ENCODE measurements around the gene FSIP1. TPM values are rescaled to one million over a fixed set of nuclear protein-coding genes. Genes with fewer than 3 reads are reported as not detected.

The FSIP1 gene
- total RNA-seq, 1 donor from 2014 or later = 0.53 TPM

DNA sequence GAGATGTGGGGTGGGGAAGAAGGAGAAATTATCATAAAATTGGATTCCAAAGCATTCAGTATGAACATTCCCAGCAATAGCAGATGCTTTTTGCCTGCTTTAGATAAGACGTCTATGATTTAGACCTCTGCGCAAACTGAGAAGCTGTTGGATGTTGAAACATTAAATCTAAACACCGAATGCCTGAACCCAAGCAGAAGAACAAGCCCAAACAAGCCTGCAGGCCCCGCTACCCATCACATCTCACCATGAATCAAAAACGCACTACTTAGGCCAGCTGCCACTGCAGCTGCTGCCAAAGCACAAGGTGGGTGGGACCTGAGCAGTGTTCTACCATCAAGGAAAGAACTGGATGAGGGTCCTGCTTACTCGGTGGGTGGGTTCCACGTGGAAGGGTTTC is 226.2 kb downstream of the FSIP1 start:
- Mint-ChIP-seq H3K36me3 (ENCODE audit: low read depth) (no peaks in the 10 kb centered on the region), H3K9me3 (no peaks in the 10 kb centered on the region), H3K4me3 (no peak overlapping the region), H3K27ac (no peak overlapping the region), H3K4me1 (no peaks in the 10 kb centered on the region), H3K27me3 (peaks cover 7% of the 10 kb centered on the region)
- DNase-seq (no peak), ATAC-seq (ENCODE audit: low read depth) (no peak)
- ChIA-PET POLR2A (no interaction called here), CTCF (no interaction called here)
- intact Hi-C loops (cut with micrococcal nuclease) = no loop called here
- TF ChIP-seq, protein P1, sequence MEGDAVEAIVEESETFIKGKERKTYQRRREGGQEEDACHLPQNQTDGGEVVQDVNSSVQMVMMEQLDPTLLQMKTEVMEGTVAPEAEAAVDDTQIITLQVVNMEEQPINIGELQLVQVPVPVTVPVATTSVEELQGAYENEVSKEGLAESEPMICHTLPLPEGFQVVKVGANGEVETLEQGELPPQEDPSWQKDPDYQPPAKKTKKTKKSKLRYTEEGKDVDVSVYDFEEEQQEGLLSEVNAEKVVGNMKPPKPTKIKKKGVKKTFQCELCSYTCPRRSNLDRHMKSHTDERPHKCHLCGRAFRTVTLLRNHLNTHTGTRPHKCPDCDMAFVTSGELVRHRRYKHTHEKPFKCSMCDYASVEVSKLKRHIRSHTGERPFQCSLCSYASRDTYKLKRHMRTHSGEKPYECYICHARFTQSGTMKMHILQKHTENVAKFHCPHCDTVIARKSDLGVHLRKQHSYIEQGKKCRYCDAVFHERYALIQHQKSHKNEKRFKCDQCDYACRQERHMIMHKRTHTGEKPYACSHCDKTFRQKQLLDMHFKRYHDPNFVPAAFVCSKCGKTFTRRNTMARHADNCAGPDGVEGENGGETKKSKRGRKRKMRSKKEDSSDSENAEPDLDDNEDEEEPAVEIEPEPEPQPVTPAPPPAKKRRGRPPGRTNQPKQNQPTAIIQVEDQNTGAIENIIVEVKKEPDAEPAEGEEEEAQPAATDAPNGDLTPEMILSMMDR (IDR thresholded peaks at IDR 0.05) = no peak

DNA sequence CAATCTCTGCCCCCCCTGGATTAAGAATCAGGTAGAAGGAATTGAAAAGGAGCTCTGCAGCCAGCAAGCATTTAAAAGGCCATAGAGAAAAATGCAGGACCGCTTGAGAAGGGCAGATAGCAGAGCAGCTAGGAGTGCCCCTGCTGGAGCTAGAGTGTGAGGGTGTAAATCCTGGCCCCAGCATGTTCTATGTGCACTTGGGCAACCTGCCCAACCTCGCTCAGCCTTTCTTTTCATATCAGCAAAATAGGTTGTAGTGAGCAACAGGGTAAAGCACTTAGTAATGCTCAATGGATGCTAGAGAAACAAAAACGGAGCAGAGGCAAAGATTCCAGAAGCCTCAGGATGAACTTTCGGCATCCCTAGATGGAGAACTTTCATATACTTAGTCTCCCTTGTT is 226.8 kb downstream of the FSIP1 start:
- DNase-seq = no peak
- Mint-ChIP-seq H3K36me3 (ENCODE audit: low read depth) (no peaks in the 10 kb centered on the region), H3K4me1 (no peaks in the 10 kb centered on the region), H3K27me3 (peaks cover 7% of the 10 kb centered on the region), H3K27ac (no peak overlapping the region), H3K9me3 (no peaks in the 10 kb centered on the region), H3K4me3 (no peak overlapping the region)
- CTCF ChIA-PET = no interaction called here
- TF ChIP-seq, protein P1 (IDR thresholded peaks at IDR 0.05) = no peak
- intact Hi-C loops (cut with micrococcal nuclease) = no loop called here
- no peak for ATAC-seq (ENCODE audit: low read depth)
- POLR2A ChIA-PET = no interaction called here

DNA sequence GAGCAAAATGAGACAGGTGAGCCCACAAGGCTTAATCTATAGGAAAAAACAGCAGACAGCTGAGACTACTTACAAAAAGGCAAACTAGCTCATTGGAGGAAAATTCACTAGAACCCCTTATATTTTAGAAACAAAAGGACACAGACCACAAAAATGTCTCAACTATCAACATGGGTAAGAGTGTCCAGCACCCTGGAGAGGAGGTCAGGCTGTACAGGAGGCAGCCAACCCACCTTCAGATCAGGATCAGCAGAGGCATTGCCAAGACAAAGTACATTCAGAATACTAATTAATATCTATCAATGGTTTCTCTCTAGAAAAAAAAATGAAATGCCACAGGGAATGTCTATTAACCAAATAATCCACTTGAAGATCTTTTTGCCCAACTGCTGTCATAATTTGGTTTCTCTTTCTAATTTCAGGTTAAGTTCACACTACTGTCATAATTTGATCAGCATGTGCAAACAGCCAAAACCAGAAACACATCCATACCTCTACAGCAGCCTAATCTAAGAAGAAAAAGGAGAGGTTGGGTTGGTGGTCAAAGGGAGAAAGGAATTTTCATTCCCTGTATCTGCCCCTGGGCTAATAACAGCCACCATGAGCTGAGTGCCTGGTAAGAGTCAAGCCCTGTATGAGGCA is 227.8 kb downstream of the FSIP1 start:
- intact Hi-C loops (cut with micrococcal nuclease) = no loop called here
- CTCF ChIA-PET = no interaction called here
- no peak for ATAC-seq (ENCODE audit: low read depth)

DNA sequence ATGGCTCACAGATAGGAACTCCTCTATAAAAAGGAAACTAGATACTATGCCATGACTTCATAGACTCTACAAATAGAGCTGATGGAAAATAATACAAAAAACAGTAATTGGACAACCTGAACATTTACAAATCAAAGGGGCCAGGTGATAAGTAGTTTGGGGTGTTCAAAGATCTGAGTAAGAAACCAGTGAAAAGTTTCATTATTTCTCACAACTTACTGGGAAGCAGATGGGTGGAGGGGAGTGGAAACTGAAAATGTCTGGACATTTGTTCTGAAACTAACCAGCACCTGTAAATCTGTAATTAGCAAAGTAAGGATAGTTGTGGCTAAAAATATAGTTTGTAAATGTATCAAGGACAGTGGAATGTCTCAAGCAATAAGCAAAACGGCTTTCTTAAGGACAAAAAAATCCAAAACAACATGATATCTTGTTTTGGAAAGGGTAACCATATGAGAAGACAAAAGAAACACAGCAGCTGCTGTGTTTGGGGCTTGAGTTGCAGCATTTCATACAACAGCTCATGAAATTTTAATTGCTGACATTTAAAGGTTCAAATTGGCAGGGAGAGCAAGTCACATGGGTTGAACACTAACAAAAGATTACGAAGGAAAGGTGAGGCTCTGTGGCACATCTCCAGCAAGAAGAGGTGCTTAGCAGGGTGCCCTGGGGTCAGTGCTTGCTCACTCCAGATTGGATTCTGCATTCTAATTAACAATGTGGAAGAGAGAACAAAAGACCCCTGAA is 228.5 kb downstream of the FSIP1 start:
- no peak overlapping the region for H3K4me3 Mint-ChIP-seq
- peaks cover 7% of the 10 kb centered on the region for H3K27me3 Mint-ChIP-seq
- POLR2A ChIA-PET = no interaction called here
- intact Hi-C loops (cut with micrococcal nuclease) = no loop called here
- H3K4me1 Mint-ChIP-seq = no peaks in the 10 kb centered on the region
- TF ChIP-seq, protein P1 (IDR thresholded peaks at IDR 0.05) = no peak
- H3K27ac Mint-ChIP-seq = no peak overlapping the region
- H3K36me3 Mint-ChIP-seq (ENCODE audit: low read depth) = no peaks in the 10 kb centered on the region
- no peaks in the 10 kb centered on the region for H3K9me3 Mint-ChIP-seq
- DNase-seq (no peak), ATAC-seq (ENCODE audit: low read depth) (no peak)
- CTCF ChIA-PET = no interaction called here

More for the DNA sequence above, 227.8 kb downstream of the FSIP1 start:
- no peak overlapping the region for H3K27ac Mint-ChIP-seq
- no peak for DNase-seq
- TF ChIP-seq, protein P1 (IDR thresholded peaks at IDR 0.05) = no peak
- POLR2A ChIA-PET = no interaction called here
- no peak overlapping the region for H3K4me3 Mint-ChIP-seq
- H3K36me3 Mint-ChIP-seq (ENCODE audit: low read depth) = no peaks in the 10 kb centered on the region
- no peaks in the 10 kb centered on the region for H3K9me3 Mint-ChIP-seq
- peaks cover 7% of the 10 kb centered on the region for H3K27me3 Mint-ChIP-seq
- H3K4me1 Mint-ChIP-seq = no peaks in the 10 kb centered on the region

DNA sequence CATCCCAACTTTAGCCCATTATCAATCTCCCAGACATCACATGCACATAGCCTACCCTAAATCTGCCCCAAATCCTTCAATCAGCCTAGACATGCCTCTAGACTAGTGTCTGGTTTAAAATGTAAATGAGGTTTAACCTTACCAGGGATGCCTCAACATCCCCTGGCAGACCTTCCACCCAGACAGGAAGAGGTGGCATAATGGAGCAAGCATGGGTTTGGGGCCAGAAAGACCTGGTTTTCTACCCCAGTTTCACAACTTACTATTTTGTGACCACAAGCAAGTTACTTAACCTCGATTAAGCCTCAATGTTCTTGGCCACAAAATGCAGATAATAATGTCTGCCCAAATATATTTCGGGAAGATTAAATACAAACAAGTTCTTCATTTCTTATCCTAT is 230.1 kb downstream of the FSIP1 start:
- TF ChIP-seq, protein P1 (IDR thresholded peaks at IDR 0.05) = no peak
- intact Hi-C loops (cut with micrococcal nuclease) = no loop called here
- CTCF ChIA-PET = no interaction called here

More for the DNA sequence above, 230.1 kb downstream of the FSIP1 start:
- peaks cover 7% of the 10 kb centered on the region for H3K27me3 Mint-ChIP-seq
- POLR2A ChIA-PET = no interaction called here
- DNase-seq (no peak), ATAC-seq (ENCODE audit: low read depth) (no peak)
- no peak overlapping the region for H3K4me3 Mint-ChIP-seq
- no peaks in the 10 kb centered on the region for H3K9me3 Mint-ChIP-seq
- no peak overlapping the region for H3K27ac Mint-ChIP-seq
- H3K4me1 Mint-ChIP-seq = no peaks in the 10 kb centered on the region
- no peaks in the 10 kb centered on the region for H3K36me3 Mint-ChIP-seq (ENCODE audit: low read depth)
